GOT3 (cell line): ENCODE results near the gene HIPK1.
"Not testable (repeated sequence)": the region's sequence is repeated elsewhere in the genome, so short reads cannot be mapped to it uniquely, and the experiment has no call there.

Experiments
- DNase-seq: peaks from one replicate; lab custom pipeline; 2025; ENCODE audit warnings: mixed read lengths; lab: John Stamatoyannopoulos, UW

HIPK1 gene

DNA sequence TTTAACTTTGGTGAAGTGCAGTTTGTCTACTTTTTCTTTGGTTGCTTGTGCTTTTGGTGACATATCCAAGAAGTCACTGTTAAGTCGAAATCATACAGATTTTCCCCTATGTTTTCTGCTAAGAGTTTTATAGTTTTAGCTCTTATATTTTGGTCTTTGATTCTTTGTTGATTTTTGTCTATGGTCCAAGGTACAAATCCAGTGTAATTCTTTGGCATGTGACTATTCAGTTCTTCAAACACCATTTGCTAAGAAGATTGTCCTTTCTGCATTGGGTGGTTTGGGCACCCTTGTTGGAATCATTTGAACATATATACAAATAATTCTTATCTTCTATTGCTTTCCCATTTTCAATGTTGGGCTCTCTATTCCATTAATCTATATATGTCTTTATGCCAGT is 16.2 kb downstream of the HIPK1 start:
- no peak for DNase-seq

DNA sequence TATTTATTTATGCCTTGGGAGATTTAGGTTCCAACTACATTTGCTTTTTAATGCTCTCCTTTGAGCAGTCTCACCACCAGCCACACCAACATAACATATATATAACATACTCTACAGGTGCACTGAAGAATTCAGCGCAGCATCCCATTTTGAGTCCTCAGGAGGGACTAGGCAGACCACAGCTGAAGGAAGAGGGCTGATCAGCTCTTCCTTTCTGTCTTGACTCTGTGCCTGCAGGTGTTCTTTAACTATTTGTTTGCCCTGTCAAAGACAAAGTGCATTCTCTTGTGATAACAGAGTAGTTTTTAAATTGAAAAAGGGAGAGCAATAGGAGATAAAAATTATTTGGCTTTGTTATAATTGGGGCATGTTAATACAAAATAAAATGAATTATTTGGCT is 17.0 kb downstream of the HIPK1 start:
- no peak for DNase-seq

DNA sequence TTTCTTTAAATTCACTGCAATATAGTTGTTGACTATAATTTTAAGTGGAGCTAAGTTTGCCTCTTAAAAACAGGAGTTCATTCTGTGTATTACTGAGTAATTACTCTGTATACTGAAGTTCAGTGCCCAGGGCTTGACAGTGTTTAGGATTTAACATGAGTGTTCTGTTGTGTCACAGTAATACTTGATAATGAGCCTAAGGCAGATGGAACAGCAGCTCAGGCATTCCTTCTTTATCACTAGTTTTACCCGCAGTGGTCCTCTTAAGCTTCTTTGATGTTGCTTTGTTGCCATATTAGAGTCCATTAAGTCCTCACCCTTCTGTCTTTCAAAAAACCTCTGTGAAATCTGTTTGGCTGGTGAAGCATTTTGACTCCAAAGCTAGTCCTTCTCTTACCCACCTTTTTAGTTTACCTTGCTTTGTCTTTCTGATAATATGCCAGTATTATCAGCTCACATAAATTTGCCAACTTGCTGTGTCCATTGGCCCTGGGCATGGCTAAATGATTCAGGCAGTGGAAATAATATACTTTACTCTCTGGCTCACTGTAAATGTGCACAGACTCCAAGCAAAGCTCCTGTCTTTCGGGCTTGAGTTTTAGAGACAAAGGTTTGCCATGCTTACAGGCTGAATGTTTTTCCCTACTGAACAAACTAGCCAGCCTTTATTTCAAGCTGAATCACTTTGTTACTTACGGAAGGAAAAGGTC is 17.7 kb downstream of the HIPK1 start:
- no peak for DNase-seq

DNA sequence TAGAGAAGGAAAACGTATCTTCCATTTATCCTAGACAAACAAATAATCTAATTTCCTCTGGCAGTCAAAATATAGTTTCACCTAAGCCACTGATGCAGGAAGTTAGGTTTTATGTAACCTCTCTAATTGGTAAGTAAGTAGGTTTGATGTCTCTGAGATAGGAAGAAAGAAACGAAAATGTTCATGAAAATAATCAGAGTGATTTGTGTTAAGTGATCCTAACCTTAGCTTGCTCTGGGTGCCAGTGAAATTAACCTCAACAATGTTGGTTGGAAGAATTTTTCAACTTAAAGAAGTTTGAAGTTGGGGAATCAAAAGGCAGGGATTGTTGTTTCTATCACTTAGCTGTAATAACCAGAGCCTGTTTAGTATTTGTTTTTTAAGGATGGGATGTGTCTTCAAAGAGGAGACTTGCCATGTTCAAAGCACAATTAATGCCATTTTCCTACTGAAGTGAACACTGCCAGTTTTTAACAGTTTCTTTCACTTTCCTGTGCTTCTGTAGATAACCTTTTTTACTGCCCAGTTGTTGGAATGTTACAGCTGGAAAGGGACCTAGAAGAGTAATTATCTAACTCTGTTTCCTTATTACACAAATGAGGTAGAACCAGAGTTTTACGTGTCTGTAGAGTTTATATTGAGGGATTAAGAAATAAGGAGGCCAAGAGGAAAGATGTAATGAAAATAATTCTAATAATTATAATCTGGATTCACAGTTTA is 18.4 kb downstream of the HIPK1 start:
- DNase-seq = no peak

DNA sequence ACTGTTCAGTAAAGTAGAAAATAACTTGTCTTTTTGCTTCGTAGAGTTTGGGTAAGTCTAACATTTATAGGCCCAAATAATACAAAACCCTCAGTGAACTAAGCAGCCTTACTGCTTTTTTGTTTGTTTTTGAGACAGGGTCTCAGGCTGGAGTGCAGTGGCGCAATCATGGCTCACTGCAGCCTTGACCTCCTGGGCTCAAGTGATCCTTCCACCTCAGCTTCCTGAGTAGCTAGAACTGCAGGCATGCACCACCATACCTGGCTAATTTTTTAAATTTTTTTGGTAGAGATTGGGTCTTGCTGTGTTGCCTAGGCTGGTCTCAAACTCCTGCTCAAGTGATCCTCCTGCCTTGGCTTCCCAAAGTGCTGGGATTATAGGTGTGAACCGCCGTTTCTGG is 19.0 kb downstream of the HIPK1 start:
- DNase-seq = not testable (repeated sequence)

DNA sequence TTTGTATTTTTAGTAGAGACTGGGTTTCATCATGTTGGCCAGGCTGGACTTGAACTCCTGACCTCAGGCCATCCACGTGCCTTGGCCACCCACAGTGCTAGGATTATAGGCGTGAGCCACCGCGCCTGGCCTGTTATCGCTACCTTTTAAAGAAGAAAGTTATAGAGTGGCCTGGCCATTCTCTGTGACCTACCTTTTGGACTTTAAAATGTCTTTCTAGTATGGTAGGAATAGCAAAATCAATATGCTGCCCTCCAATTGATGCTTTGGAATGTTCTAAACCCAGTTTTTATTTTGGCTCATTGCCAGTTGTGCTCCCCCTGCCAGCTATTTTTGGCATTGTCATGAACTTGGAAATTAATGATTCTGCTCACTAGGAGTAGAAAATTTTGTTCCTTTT is 19.9 kb downstream of the HIPK1 start:
- DNase-seq = no peak

DNA sequence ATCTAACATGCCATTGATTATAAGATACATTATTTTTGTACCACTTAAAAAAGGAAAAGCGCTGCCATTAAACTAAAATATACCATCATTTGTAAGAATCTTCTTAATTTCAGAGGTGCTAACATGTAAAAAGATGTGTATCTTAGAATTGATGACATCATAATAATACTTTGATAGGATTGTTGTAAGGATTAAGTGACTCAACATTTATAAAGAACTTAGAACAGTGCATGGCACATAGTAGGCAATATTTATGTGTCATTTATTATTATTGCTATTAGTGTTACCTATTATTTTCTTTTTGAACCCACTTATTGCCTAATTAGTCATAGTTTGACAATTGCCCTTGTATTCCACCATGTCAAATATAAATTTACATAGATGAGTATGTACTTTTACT is 21.8 kb downstream of the HIPK1 start:
- no peak for DNase-seq

DNA sequence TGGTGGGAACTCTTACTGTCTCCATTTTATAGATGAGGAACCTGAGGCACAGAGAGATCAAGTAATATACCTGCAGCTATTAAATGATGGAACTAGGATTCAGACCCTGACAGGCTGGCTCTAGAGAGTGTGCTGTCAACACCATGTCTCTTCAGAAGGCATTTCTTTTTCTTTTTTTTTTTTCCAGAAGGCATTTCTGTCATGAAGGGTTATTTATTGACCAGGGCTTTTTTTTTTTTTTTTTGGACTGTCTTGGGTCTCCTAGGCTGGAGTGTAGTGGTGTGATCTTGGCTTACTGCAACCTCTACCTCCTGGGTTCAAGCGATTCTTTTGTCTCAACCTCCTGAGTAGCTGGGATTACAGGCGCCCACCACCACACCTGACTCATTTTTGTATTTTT is 22.6 kb downstream of the HIPK1 start:
- no peak for DNase-seq

DNA sequence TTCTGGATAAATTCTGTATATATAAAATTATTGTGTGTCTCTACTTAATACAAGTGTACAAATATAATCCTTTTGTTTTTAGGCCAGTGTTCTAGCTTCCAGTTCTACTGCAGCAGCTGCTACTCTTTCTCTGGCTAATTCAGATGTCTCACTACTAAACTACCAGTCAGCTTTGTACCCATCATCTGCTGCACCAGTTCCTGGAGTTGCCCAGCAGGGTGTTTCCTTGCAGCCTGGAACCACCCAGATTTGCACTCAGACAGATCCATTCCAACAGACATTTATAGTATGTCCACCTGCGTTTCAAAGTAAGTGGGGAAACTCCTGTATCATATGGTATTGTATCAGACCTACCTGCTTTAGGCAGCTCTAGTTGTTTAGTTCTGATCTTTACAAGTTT is 28.9 kb downstream of the HIPK1 start:
- DNase-seq = no peak

DNA sequence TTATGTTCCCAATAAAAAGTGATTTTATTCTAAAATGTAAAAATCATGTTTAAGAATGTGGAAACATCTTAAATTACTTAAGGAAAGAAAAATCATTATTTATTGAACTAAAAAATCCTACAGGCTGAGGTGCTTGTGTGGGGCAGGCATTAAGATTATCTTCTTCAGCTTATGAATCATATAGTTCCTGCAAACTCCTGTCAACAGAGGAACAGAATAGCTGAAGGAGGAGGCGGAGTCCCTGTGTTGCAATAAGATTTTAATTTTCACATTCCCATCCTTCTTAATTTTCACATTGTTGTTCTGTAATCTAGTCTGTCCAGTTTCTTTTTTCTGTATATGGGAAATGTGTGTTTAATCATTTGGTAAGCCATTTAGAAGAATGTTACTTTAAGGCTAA is 29.6 kb downstream of the HIPK1 start:
- no peak for DNase-seq

DNA sequence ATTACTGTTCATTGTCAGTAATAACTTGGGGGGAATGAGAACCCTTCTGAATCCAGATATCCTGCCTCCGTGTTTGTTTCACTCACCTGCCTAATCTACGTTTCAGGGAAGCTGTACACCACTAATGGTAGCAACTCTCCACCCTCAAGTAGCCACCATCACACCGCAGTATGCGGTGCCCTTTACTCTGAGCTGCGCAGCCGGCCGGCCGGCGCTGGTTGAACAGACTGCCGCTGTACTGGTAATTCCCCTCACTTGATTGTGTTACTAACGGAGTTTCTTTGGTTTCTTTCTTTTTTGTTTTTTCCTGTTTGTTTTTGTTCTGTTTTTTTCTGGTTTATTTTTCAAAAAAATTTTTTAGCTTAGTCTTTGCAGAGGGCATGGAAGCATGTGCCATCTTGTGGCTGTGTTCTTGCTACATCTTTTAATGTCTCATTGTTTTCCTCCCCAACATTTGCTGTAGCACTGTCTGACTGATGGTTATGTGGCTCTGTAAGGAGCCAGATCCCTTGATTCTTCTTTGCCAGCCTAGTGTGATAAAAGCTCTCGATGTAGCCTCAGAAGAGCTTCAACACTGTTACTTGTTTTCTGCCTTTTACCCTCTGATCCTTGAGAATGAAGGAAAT is 34.3 kb downstream of the HIPK1 start:
- no peak for DNase-seq

DNA sequence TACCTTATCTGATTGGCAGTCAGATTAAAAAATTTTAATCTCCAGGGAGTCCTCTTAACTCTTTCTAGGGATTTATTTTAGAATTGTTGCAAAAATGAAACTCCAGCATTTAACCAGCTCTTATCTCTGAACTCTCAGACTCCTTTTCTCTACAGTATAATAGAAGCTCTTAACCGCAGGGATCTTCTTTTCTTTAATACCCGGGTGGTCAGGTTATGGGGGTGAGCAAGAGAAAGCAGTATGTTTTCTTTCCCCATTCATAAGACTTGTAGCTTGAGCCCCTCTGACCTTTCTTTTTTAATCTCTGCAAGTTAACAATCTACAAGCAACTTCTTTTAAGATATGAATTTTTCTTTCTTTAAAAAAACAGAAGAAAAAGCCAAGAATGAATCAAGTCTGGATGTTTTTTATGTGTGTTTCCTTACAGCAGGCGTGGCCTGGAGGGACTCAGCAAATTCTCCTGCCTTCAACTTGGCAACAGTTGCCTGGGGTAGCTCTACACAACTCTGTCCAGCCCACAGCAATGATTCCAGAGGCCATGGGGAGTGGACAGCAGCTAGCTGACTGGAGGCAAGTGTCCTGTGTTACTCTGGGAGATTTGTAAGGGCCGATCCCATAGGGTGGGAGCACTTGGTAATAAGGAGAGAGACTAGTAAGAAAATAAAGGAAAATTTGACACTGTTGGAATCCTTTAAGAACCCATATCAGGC is 36.7 kb downstream of the HIPK1 start:
- DNase-seq = no peak

DNA sequence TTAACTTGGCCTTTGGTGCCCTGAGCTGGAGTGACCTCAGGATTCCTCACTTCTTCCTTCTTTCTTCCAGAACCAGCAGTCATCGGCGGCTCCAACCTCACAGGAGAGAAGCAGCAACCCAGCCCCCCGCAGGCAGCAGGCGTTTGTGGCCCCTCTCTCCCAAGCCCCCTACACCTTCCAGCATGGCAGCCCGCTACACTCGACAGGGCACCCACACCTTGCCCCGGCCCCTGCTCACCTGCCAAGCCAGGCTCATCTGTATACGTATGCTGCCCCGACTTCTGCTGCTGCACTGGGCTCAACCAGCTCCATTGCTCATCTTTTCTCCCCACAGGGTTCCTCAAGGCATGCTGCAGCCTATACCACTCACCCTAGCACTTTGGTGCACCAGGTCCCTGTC is 43.8 kb downstream of the HIPK1 start:
- no peak for DNase-seq

DNA sequence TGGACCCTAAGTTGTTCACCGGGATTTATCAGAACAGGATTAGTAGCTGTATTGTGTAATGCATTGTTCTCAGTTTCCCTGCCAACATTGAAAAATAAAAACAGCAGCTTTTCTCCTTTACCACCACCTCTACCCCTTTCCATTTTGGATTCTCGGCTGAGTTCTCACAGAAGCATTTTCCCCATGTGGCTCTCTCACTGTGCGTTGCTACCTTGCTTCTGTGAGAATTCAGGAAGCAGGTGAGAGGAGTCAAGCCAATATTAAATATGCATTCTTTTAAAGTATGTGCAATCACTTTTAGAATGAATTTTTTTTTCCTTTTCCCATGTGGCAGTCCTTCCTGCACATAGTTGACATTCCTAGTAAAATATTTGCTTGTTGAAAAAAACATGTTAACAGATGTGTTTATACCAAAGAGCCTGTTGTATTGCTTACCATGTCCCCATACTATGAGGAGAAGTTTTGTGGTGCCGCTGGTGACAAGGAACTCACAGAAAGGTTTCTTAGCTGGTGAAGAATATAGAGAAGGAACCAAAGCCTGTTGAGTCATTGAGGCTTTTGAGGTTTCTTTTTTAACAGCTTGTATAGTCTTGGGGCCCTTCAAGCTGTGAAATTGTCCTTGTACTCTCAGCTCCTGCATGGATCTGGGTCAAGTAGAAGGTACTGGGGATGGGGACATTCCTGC is 46.2 kb downstream of the HIPK1 start:
- no peak for DNase-seq

DNA sequence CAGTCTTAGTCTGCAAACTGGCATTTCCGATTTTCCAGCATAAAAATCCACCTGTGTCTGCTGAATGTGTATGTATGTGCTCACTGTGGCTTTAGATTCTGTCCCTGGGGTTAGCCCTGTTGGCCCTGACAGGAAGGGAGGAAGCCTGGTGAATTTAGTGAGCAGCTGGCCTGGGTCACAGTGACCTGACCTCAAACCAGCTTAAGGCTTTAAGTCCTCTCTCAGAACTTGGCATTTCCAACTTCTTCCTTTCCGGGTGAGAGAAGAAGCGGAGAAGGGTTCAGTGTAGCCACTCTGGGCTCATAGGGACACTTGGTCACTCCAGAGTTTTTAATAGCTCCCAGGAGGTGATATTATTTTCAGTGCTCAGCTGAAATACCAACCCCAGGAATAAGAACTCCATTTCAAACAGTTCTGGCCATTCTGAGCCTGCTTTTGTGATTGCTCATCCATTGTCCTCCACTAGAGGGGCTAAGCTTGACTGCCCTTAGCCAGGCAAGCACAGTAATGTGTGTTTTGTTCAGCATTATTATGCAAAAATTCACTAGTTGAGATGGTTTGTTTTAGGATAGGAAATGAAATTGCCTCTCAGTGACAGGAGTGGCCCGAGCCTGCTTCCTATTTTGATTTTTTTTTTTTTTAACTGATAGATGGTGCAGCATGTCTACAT is 47.6 kb downstream of the HIPK1 start:
- DNase-seq = no peak

DNA sequence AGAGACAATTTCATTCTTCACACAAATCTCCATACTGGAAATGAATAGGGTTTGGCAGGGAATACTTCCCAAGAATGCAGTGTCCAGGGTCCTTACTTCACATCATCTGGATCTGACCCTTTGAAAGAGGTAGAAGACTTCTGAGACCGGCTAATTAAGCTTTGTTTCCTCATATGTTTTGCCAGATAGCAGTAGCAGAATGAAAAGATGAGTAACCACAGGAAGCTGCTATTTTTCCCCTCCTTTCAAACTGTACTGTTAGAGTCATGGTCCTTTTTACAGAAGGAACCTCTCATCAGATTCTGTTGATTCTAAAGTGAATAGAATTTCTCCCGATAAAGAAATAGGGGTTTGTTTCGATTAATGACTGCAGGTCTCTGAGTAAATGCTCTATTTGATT is 48.8 kb downstream of the HIPK1 start:
- DNase-seq = no peak

DNA sequence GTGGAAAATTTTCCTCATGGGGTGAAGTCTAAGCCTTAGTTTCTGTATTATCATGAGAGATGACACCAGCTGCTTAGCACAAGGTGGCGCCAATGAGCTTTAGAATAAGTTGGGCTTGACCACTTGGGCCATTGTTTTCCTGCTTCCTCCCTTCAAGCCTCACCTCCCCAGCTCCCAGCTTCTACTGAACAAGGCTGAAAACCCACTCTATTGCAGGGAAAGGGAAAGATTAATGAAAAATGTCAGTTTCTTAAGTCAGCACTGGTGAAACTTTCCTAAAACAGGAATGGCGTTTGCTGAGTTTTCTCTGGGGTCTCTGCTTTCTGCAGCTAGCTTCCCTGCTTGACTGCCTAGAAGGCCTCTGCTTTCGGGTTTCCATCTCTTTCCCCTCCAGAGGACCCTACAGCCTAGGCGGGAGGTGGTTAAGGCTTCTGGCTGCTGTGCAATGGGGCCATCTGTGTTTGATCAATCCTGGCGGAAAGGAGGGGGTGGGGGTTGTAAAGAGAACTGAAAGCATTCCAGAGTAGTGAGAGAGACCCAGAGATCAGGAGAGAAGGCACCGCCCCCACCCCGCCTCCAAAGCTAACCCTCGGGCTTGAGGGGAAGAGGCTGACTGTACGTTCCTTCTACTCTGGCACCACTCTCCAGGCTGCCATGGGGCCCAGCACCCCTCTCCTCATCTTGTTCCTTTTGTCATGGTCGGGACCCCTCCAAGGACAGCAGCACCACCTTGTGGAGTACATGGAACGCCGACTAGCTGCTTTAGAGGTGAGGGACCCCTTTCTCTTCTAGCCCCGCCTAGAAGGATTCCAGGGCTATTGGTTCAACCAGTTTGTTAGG is 50.0 kb downstream of the HIPK1 start, which contains the start of gene OLFML3:
OLFML3 (plus strand) TSS at position 612 of the 840 bp plus-strand sequence; CDS start at position 655, 43 bp downstream.
- DNase-seq = peak; percentile 11

DNA sequence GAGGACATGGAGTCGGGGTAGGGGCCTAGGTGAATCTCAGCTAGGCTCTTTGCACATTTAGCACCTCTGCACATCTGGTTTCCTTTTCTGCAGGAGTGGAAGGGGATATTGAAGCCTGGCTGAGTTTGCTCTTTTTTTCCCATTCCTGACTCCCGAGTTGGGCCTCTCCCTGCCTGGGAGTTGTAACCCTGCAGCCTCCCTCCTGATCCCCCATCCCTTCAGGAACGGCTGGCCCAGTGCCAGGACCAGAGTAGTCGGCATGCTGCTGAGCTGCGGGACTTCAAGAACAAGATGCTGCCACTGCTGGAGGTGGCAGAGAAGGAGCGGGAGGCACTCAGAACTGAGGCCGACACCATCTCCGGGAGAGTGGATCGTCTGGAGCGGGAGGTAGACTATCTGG is 51.0 kb downstream of the HIPK1 start:
- no peak for DNase-seq

DNA sequence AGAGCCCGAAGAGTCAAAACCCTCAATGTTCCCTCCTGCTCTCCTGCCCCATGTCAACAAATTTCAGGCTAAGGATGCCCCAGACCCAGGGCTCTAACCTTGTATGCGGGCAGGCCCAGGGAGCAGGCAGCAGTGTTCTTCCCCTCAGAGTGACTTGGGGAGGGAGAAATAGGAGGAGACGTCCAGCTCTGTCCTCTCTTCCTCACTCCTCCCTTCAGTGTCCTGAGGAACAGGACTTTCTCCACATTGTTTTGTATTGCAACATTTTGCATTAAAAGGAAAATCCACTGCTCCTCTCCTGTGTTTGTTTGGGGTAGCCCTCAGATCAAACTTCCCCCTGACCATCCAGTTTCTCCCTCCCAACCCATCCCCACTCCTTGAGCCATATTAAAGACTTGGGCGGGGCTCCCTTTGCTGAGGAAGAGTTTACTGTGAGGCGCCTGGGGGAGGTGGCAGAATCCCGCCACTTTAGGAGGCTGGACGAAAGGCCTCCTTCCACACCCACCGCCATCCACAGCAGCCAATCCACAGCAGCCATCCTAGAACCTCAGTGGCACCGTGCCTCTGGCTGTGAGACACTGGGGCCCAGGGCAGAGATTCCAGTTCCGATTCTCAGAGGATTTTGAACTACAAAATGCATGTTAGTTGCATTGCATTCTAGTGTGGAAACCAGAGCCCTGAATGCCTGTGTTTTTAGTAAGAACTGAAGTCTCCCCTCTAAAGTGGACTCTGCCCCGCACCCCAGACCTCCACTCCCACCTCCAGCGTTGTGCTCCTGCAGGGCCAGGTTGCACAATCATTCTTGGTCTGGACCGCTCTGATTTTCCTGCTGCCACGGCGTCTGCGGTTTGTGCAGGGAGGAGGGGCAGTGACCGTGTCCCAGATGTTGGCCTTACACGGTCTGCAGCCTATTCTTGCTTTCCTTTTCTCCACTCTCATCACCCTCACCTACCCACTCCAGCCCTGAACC is 53.1 kb downstream of the HIPK1 start:
- peak; percentile 9 for DNase-seq
